CD1c-positive myeloid dendritic cell (primary cell): ENCODE results near the gene NTMT1.

ENCODE experiments used
- DNase-seq: peaks from one replicate; pipeline ENCODE4 v3.0.0-alpha.2; 2016; ENCODE audit errors: extremely low spot score

Gene NTMT1

DNA sequence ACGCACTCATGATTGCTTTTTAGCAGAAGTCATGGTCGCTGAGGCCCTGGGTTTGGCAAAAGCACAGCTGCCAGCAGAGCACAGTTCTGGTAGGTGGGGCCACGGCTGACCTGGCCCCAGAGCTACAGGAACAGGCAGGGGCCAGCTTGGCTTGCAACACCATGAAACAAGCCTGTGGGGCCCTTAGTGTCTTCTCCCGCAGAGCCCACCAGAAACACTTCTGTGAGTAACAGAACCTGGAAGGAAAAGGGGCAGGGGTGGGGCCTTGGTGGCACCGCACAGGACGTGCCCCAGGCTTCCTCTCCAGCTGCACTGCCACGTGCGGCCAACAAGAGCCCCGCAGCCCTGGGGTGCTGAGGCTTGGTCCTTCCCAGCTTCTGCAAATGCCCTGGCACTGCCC, 11.1 kb downstream of the NTMT1 start:
- peak; percentile 25 for DNase-seq

DNA sequence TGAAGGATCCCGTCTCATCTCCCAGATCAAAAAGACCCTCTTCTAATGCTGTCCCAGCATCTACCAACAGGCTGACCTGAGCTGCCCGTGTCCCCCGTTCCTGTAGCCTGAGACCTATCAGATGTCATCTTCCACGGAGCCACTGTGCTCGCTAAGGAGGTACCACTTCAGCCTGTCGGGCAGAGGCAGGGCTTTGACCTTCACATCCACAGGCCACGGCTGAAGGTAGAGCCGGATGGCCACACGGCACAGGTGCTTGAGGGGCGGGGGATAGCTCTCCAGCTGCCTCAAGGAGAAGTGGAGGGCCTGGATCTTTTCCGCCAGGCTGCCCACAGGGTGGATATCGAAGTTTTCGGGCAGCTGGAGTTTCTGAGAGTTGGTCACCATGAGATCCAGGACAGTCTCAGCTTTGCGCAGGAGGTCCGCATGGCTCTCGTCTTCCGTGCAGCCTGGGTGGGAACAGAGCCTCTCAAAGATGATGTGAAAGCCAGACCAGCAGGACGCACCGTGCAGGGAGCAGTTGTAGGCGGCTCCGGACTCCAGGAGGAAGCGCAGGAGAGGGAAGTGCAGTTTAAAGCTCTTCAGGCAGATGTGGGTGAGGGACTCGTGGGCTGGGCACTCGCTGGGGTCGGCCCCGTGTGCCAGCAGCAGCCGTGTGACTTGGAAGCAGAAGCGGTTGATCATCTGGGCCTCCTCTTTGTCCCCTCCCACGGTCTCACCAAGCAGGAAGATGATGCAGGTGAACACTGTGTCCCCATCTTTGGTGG, 11.9 kb downstream of the NTMT1 start:
- peak; percentile 81 for DNase-seq

DNA sequence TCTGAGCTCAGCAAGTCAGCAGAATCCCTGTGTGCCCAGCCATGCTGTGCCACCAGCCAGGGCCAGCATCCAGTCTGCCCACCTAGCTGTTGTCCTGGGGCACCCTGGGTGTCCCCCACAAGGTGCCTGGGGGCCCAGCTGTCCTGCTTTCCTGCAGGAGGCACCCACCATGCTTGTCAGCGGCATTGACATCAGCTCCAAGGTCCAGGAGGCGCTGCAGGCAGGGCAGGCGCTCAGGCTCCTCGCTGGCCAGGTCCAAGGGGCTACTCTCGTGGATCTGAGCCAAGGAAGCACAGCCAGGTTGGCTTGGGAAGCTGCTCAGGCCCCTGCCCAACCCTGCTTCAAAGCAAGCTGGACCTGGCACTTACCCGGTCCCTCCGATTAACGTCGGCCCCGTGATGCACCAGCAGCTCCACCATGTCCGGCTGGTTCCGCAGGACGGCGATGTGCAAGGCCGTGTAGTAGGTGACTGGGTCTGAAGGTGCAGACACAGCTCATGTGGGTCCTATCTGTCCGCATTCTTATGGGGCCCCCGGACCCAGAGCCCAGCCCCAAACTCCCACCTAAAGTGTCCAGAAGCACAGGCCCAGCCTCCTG, 13.2 kb downstream of the NTMT1 start:
- DNase-seq, result no peak

DNA sequence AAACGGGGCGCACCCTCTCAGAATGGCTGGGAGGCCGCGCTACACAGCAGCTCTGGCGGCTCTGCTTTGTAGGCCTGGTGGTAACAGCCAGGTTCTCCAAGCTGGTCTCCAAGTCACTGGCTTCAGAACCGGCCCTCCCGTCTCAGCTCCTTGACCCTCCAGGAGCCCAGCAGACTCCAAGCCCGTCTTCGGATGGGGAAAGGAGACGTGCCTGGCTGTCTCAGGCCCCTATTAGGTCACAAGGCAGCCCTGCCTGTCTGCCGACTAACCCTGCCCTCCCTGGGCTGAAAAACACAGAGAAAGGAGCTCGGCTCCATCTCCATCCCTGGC, 13.8 kb downstream of the NTMT1 start:
- DNase-seq, result no peak

DNA sequence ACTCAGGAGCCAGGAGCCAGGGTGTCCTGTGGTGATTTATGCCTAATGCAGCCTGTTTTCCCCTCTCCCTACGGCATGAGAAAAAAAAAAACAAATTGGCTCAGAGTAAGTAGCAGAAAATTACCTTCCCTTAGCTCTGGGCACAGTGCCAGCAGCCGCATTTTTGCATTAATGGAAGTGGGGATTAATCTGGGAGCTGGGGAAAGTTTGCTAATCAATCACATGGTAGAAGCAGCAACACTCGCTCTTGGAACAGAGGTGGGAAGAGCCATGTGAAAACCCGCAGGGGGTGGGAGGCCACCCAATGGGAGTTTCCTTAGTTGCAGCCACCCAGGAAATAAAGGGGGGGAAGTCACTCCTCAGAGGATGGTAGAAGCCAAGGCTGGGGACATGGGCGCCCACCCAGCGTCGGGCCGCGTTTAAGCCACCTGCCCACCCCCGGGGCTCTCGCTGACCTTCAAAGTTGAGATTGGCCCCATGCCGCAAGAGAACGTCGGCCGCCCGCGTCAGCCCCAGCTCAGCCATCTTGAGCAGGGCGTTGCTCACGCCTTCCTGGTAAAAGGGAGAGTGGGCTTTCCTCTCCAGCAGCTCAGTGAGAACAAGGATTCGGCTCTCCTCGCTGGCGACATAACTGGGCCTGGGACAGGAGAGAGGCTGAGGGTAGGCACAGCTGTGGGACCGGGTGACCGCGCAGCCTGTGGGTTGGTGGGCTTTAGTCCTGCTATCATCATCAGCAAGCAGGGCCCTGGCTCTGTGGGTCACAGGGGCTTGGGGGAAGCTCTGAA, 14.3 kb downstream of the NTMT1 start:
- DNase-seq, result peak; percentile 10

DNA sequence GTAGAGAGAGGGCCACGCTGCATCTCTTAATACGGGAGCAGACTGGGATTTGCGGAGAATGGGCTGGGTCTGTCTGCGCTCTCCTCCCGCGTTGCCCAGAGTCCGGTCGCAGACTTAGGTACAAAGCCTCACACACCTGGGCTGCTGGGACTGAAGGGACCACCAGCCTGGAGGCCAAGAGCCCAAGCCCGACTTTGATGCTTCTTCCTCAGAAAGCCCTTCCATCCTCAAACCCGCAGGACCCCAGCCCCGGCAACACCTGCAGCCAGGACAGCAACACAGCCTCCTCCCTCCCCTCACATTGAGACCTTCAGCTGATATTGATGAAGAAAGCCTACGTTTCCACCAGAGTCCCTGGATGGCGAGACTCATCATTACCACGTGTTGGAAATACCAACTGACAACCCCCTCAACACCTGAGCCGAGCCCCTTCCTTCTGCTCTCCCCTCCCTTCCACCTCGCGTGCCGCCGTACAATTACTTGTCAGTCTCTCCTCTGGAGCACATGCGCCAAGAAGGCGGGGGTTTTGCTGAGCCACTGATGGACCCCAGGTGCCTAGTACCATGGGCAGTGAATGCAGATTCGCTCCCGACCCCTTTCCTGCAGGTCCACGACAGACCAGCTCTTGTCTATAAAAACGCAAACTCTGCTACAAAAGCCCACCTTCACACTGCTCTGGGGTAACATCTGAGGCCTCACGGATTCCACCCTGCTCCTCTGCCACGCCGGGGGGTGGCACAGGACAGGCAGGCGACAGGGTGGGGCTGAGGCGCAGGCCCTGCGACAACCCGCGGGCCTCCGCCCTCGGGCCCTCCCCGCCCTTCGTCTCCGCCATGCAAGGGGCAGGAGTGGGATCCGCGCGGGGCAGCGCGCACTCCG, 15.1 kb downstream of the NTMT1 start:
- no peak for DNase-seq

DNA sequence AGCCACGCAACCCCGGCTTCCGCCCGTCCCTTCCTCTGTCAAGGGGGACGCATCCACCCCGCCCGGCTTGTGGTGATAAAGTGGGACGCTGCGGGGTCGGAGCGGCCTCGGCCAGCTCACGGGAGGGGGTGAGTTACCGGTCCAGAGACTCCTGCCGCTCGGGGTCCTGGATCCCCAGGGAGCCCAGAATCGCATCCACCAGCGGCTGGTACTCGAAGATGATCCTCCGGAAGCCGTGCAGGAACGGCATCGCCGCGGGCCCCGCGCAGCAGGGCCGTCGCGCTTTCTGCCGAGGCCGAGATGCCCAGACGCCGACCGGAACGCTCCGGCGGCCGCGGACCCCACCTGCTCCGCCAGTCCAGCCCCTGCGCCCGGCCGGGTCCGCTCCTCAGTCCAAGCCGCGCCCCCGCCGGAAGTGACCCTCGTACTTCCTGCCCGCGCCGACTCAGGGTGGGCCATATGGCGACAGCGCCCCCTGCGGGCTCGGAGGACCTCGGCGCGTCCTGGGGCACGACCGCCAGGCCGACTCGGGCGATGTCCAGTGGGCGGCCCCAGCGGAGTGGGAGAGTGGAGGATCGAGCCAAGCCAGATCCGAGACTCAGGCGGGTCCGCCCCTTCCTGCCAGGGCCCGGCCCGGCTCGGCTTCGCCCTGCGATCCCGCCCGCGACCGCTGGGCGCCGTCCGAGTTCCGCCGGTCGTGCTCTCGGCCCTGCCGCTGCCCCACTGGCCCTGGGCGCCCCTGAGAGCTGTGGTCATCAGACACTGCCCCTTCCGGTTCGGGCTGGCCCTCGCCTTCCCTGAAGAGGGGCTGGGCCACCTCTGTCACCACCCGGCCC, 16.0 kb downstream of the NTMT1 start, which contains the start of gene ASB6:
Gene ASB6, minus strand, starts transcription at position 402 of the 836 bp plus-strand sequence. Its CDS starts 152 bp downstream, at position 250.
- DNase-seq, result peak; percentile 98

DNA sequence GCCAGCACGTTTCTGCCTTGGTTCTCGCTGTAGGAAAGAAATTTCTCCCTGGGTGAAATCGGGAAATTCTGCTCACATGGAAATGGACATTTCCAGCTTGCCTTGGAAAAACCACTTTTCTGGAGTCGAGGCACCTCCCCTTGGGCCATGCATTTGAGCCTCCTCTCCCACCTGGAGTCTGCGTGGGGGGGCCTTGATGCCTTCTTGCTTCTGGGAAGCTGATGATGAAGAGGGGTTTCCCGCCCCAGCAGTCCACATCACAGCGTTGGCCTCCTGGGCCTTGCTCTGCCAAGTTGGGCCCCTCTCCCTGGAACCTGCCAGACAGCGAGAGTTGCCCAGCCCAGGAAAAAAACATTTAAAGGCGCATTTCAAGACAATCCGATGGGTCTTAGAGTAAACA, 17.7 kb downstream of the NTMT1 start:
- no peak for DNase-seq

DNA sequence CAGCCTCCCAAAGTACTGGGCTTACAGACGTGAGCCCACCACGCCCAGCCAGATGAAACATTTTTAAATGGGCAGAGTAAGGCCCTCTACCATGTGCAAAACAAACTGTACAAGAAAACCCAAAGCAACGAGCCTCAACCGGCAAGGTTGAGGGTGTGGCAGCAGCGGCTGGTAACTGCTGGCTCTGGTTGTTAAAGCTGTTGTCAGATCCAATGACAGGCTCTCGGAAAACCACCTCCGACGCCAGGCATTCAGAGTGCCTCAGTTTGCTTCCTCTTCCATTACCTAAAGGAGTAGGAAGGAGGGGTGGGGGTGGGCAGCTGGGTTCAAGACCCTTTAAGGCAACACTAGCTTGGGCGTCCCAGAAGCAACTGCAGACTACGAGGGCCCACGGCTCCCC, 18.4 kb downstream of the NTMT1 start:
- no peak for DNase-seq

DNA sequence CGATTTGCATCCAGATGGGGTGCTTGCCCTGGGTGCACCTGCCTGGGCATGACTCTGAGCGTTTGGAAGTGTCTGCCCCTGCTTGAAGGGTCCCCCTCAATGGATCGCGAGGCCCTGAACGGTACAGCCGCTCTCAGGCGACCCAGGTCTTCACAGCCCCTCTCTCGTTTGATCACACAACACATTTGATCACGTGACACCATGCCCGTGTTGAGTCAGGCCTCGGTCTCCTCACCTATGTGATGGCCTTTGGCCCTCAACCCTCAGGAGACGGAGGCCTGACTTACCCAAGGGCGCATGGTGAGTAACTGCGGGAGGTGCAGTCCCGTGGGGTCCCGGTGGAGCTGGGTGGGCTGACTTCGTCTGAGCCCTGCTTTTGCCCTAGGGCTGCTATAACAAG, 18.9 kb downstream of the NTMT1 start:
- DNase-seq, result no peak

DNA sequence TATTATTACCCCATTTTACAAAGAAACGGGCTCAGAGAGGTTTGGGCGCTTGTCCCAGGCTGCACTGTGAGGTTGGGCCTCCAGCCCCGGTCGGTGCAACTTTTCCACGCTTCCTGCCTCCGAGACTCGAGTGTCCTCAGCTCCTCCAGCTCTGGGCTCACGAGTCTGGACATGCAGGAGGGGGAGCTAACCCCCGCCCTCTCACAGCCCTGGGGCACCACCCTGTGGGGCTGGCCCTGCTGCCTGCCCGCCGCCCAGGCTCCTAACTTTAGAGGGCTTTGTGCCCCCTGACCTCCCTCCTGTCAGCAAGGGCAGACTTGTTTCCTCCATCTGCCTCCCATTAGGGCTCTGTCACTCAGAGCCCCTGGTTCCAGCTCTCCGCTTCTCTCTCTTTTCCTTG, 20.3 kb downstream of the NTMT1 start:
- no peak for DNase-seq

DNA sequence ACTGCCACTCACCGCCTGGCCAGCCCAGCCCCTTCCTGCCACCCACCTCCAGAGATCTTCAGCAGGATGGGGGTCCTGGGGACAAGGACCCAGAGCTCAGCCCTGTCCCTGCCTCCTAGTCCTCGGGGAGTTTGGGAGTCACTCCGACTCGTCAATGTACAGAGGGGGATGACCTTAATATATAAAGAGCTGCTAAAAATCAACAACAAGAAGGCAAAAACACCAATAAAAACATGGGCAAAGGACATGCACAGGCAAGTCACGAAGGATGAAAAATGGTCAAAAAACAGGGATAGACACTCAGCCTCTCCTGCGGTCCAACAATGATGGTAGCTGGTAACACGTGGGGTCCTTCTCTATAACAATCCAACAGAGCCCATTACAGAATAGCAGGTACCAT, 20.7 kb downstream of the NTMT1 start:
- no peak for DNase-seq

DNA sequence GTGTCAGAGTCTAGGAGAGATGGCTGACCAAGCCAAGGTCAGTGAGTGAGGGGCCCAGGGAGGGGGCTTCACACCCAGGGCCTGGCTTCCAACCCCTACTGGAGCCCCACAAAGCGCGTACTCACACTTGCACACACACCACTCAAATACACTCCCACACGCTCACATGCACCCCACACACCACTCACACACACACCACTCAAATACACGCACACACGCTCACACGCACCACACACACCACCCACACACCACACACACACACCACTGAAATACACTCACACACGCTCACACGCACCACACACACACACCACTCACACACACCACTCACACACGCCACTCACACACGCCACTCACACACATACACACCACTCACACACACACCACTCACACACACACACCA, 21.7 kb downstream of the NTMT1 start:
- no peak for DNase-seq

DNA sequence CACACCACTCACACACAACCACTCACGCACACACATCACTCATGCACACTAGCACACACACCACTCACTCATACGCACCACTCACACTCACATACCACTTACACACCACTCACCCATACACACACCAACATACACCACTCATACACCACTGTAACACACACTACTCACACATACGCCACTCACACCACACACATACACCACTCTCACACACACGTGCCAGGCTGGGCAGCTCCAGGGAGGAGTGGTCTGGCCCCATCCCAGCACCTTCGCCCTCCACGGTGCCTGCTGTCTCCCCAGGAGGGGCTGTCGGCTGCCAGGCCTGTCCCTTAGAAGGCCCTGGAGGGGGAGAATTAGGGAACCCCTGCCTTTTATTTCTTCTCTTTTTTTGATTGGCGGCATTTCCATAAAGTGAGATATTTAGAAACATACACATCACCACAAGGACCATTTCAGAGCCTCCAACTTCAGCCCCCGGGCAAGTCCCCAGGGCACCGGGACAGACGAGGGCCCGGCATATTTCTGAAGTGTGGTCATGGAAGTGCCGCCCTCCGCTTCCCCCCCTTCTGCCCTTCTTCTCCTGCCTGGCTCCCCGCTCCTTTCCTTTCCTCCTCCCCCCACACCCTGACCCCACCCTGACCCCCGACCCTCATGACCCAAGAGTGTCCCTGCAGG, 22.3 kb downstream of the NTMT1 start:
- no peak for DNase-seq

DNA sequence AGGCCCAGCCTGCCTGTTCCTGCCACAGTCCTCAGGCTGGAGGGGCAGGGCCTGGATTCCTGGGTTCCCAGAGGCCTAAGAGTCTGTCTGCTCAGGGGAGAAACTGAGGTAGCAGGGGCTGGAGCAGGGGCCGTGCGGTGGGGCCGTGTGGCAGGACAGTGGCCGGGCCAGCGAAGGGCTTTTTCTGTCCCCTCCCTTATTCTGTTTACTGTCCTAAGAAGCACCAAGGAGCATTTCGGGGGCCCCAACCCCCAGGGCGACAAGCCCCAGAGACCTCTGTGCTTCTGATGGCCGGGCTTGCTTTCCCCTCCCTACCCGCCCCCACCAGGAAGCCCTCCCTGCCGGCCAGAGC, 22.8 kb downstream of the NTMT1 start:
- no peak for DNase-seq

DNA sequence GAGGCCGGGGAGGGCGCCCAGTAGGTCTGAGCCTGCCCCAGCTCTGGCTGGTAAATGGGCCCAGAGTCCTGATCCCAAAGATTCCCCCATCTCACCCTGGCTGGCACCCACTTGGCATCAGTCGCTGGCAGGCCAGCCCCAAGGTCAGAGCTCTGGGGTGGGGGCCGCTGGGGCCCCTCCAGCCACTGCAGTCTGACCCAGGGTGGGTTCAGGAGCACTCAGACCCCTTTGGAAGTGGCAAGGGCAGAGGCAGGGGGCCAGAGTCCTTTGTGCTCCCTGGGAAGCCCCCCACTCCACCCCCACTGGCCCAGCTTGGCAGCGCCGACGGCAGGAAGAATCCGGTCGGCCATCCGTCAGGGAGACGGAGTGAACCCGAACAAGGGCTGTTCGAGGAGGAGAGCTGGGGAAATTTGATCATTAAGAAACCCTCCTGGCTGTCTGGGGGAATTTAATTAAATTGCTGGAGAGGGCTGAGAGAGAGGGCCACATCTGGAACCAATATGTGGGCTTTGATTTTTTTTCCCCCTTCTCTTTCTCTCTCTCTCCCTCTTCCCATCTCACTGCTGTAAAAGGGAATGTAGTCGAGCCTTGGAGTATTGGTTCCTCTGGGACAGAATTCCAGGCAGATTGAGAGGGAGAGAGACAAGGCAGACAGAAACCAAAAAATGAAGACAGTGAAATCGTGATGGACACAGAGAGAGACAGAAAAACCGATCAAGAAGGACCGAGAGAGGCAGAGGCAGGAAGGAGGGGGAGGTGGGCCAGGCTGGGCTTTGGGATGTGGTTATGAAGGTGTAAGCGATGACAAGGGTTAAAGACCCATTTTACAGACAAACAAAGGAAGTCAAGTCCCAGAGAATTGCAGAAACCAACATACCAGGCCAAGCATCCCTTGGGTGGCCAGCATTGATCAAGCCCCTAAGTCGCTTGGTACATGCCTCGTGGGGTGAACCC, 24.0 kb downstream of the NTMT1 start:
- no peak for DNase-seq

DNA sequence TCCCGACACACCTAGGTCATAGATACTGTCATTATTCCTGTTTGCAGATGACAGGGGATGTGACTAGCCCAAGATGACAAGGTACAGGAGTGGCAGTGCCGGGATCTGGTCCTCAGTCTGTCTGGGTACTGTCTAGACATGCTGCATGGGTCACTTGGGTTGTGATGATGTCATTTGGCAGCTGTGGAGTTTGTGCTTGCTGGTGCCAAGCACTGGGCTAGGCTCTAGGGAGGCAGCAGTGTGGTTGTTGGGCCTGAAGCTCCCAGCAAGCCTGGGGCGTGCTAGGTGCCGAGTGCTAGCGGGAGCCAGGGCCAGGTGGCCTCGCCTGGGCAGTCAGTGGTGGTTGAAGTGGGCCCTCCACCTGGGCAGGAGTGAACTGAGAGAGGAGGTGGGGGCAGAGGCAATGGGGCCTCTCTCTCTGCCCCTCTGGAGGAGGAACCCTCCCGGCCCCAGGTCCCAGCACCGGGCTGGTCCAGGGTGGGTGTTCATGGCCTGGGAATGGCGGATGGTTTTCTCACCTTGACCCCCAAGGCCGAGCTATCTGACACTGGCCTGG, 24.8 kb downstream of the NTMT1 start:
- no peak for DNase-seq

DNA sequence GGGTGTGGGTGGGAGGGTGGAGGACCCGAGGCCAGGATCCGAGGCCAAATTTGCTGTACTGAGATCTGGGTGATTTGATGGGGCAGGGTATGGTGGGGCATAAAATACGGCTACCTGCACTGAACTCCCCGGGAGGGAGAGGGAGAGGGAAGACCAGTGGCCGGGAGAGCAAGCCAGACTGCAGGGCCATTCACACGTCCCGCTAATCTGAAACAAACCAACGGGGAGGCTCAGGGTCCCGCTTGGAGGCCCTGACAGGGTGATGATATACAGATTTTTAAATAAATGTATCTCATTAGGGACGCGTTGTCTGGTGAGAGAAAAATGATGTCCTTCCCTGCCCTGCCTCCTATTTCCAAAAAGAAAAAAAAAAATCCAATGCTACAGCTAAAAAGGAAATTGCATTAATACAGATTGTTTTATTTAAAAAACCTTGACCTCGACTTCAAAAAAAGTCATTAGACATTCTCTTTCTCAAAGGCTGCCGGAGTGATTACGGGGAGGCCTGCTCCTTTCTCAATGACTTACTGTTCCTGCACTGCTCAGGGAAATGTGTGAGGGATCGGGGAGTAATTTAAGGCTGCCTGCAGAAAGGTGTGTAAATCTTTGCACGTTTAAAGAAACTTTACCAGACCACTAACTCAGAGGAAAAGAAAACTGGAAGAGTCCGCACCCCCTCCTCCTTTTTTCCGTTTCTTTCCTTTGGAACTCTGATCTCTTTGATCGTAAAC, 28.0 kb downstream of the NTMT1 start:
- no peak for DNase-seq
